ENCODE results near the gene PCDHA10. TPM values are rescaled to one million over a fixed set of nuclear protein-coding genes. Genes with fewer than 3 reads are reported as not detected.
"Not testable (repeated sequence)": the region's sequence is repeated elsewhere in the genome, so short reads cannot be mapped to it uniquely, and the experiment has no call there.

The PCDHA10 gene, protein sequence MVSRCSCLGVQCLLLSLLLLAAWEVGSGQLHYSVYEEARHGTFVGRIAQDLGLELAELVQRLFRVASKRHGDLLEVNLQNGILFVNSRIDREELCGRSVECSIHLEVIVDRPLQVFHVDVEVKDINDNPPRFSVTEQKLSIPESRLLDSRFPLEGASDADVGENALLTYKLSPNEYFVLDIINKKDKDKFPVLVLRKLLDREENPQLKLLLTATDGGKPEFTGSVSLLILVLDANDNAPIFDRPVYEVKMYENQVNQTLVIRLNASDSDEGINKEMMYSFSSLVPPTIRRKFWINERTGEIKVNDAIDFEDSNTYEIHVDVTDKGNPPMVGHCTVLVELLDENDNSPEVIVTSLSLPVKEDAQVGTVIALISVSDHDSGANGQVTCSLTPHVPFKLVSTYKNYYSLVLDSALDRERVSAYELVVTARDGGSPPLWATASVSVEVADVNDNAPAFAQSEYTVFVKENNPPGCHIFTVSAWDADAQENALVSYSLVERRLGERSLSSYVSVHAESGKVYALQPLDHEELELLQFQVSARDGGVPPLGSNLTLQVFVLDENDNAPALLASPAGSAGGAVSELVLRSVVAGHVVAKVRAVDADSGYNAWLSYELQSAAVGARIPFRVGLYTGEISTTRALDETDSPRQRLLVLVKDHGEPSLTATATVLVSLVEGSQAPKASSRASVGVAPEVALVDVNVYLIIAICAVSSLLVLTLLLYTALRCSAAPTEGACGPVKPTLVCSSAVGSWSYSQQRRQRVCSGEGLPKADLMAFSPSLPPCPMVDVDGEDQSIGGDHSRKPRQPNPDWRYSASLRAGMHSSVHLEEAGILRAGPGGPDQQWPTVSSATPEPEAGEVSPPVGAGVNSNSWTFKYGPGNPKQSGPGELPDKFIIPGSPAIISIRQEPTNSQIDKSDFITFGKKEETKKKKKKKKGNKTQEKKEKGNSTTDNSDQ
- polyA plus RNA-seq = 1.1 TPM
- long read RNA-seq, donor 1 = 0 reads
- long read RNA-seq, donor 2 = 0 reads
- long read RNA-seq, donor 3, full-length matches to known transcripts = 1 of 1 reads
- long read RNA-seq, donor 3, partial matches to known transcripts = 0 of 1 reads
- long read RNA-seq, donor 3, other reads (novel, unspliced or antisense) = 0 of 1 reads
- long read RNA-seq, donor 4 = 0 reads
- long read RNA-seq, donor 5 = 0 reads
- long read RNA-seq, donor 6, full-length matches to known transcripts = 2 of 2 reads
- long read RNA-seq, donor 6, partial matches to known transcripts = 0 of 2 reads
- long read RNA-seq, donor 6, other reads (novel, unspliced or antisense) = 0 of 2 reads
- long read RNA-seq, donor 7 = 0 reads
- long read RNA-seq, donor 8 = 0 reads
- long read RNA-seq, donor 9, full-length matches to known transcripts = 2 of 2 reads
- long read RNA-seq, donor 9, partial matches to known transcripts = 0 of 2 reads
- long read RNA-seq, donor 9, other reads (novel, unspliced or antisense) = 0 of 2 reads
- long read RNA-seq, donor 10 = 0 reads
- long read RNA-seq, donor 11 = 0 reads

GRCh38 chr5:140855772-140856674 is at the start of gene PCDHA10:
TSS of gene PCDHA10 (plus strand) at chr5:140855897. CDS start at chr5:140856049, 152 bp downstream.
- no peak within 1 kb of the TSS for H3K4me3 ChIP-seq (ENCODE audit: low read length)
- no peaks in the 10 kb centered on the region for H3K27me3 ChIP-seq (ENCODE audit: control insufficient read depth, insufficient read depth, low read length)
- no peaks in the 10 kb centered on the region for H3K4me1 ChIP-seq (ENCODE audit: control insufficient read depth, insufficient read depth, low read length)
- peak in 1 of 2 donors; percentile 1 for DNase-seq
- no peak within 1 kb of the TSS for H3K27ac ChIP-seq (ENCODE audit: low read length)
- H3K9me3 ChIP-seq (ENCODE audit: control insufficient read depth, low read depth, low read length) = peaks cover 22% of the 10 kb centered on the region
- 20% methylated on average over 9 of the region's 44 CpGs for WGBS (ENCODE audit: insufficient coverage, low lambda C conversion rate)
- H3K36me3 ChIP-seq (ENCODE audit: control insufficient read depth, insufficient read depth, low read length) = no peaks in the 10 kb centered on the region

DNA sequence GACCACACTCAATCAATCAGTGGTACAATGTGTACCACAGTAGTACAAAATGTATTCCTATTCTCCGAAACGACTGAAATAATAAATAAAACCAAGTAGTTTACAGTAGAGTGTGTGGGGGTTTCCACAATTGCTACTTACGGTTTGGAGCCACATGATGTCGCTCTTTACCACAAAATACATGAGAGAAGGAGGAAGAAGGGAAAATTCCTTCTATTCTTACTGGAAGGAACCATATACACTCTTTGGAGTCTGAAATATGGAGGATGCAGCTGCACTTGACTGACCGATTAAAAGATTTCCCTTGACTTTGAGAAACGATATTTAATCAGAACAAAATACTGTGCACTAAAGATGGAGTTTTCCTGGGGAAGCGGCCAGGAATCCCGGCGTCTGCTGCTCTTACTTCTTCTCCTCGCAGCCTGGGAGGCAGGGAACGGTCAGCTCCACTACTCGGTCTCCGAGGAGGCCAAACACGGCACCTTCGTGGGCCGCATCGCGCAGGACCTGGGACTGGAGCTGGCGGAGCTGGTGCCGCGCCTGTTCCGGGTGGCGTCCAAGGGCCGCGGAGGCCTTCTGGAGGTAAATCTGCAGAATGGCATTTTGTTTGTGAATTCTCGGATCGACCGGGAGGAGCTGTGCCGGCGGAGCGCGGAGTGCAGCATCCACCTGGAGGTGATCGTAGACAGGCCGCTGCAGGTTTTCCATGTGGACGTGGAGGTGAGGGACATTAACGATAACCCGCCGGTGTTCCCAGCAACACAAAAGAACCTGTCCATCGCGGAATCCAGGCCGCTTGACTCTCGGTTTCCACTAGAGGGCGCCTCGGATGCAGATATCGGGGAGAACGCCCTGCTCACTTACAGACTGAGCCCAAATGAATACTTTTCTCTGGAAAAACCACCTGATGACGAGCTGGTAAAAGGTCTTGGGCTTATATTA is 48.6 kb upstream of the PCDHA10 start, which contains the start of gene PCDHA4:
TSS of gene PCDHA4 (plus strand) at position 235 of the 942 bp plus-strand sequence.
- WGBS (ENCODE audit: insufficient coverage, low lambda C conversion rate) = no CpG with 5 or more reads among the region's 47 CpGs
- Histone ChIP-seq H3K27me3 (ENCODE audit: control insufficient read depth, insufficient read depth, low read length) (peaks cover 2% of the 10 kb centered on the region), H3K36me3 (ENCODE audit: control insufficient read depth, insufficient read depth, low read length) (no peaks in the 10 kb centered on the region), H3K4me1 (ENCODE audit: control insufficient read depth, insufficient read depth, low read length) (no peaks in the 10 kb centered on the region), H3K4me3 (ENCODE audit: low read length) (no peak within 1 kb of the TSS), H3K27ac (ENCODE audit: low read length) (no peak within 1 kb of the TSS), H3K9me3 (ENCODE audit: control insufficient read depth, low read depth, low read length) (peaks cover 35% of the 10 kb centered on the region)
- DNase-seq = no peak

- not testable (repeated sequence) for H3K36me3 ChIP-seq (ENCODE audit: control insufficient read depth, insufficient read depth, low read length); H3K27me3 ChIP-seq (ENCODE audit: control insufficient read depth, insufficient read depth, low read length); H3K27ac ChIP-seq (ENCODE audit: low read length); H3K4me3 ChIP-seq (ENCODE audit: low read length); DNase-seq; H3K4me1 ChIP-seq (ENCODE audit: control insufficient read depth, insufficient read depth, low read length)
- no CpG with 5 or more reads among the region's 62 CpGs for WGBS (ENCODE audit: insufficient coverage, low lambda C conversion rate)
- peaks cover 25% of the 10 kb centered on the region for H3K9me3 ChIP-seq (ENCODE audit: control insufficient read depth, low read depth, low read length)
Observed at GRCh38 chr5:140808241-140808888, 47.3 kb upstream of the PCDHA10 start.

- no peak overlapping the region for H3K4me3 ChIP-seq (ENCODE audit: low read length)
- no peaks in the 10 kb centered on the region for H3K4me1 ChIP-seq (ENCODE audit: control insufficient read depth, insufficient read depth, low read length)
- peaks cover 25% of the 10 kb centered on the region for H3K9me3 ChIP-seq (ENCODE audit: control insufficient read depth, low read depth, low read length)
- H3K36me3 ChIP-seq (ENCODE audit: control insufficient read depth, insufficient read depth, low read length) = no peaks in the 10 kb centered on the region
- H3K27ac ChIP-seq (ENCODE audit: low read length) = no peak overlapping the region
- WGBS (ENCODE audit: insufficient coverage, low lambda C conversion rate) = no CpG with 5 or more reads among the region's 43 CpGs
- DNase-seq = no peak
- no peaks in the 10 kb centered on the region for H3K27me3 ChIP-seq (ENCODE audit: control insufficient read depth, insufficient read depth, low read length)
Observed at GRCh38 chr5:140808889-140809291, 46.8 kb upstream of the PCDHA10 start.

DNA sequence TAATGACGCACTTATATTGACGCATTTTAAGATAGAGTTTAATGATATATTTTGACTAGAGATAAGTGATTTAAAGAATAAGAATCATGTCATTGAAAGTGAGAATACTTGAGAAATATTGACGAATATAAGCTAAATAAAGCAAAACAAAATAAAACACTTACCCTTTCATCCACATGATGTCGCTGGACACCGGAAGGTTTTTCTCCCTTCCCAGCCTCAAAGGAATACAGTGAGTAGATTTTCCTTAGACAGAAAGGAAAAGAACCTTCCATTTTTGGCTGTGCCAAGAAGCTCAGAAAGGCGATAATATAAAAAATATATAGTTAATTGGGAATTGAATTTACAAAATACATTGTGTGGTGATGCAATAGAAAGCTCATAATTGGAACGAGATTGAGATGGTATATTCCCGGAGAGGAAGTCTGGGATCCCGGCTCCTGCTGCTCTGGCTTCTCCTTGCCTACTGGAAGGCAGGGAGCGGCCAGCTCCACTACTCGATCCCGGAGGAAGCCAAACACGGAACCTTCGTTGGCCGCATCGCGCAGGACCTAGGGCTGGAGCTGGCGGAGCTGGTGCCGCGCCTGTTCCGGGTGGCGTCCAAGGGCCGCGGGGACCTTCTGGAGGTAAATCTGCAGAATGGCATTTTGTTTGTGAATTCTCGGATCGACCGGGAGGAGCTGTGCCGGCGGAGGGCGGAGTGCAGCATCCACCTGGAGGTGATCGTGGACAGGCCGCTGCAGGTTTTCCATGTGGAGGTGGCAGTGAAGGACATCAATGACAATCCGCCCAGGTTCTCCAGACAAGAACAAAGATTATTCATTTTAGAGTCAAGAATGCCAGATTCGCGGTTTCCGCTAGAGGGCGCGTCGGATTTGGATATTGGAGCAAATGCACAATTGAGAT is 34.1 kb upstream of the PCDHA10 start, which contains the start of gene PCDHA5:
TSS of gene PCDHA5 (plus strand) at position 239 of the 906 bp plus-strand sequence.
- H3K9me3 ChIP-seq (ENCODE audit: control insufficient read depth, low read depth, low read length) = peaks cover 25% of the 10 kb centered on the region
- 35% methylated on average over 6 of the region's 39 CpGs for WGBS (ENCODE audit: insufficient coverage, low lambda C conversion rate)
- H3K4me1 ChIP-seq (ENCODE audit: control insufficient read depth, insufficient read depth, low read length) = no peaks in the 10 kb centered on the region
- no peak within 1 kb of the TSS for H3K4me3 ChIP-seq (ENCODE audit: low read length)
- no peaks in the 10 kb centered on the region for H3K36me3 ChIP-seq (ENCODE audit: control insufficient read depth, insufficient read depth, low read length)
- no peak within 1 kb of the TSS for H3K27ac ChIP-seq (ENCODE audit: low read length)
- no peaks in the 10 kb centered on the region for H3K27me3 ChIP-seq (ENCODE audit: control insufficient read depth, insufficient read depth, low read length)
- DNase-seq = no peak

GRCh38 chr5:140822281-140822629 is 33.4 kb upstream of the PCDHA10 start:
- H3K27ac ChIP-seq (ENCODE audit: low read length) = no peak overlapping the region
- DNase-seq = no peak
- H3K27me3 ChIP-seq (ENCODE audit: control insufficient read depth, insufficient read depth, low read length) = no peaks in the 10 kb centered on the region
- peaks cover 25% of the 10 kb centered on the region for H3K9me3 ChIP-seq (ENCODE audit: control insufficient read depth, low read depth, low read length)
- no peaks in the 10 kb centered on the region for H3K36me3 ChIP-seq (ENCODE audit: control insufficient read depth, insufficient read depth, low read length)
- no peak overlapping the region for H3K4me3 ChIP-seq (ENCODE audit: low read length)
- no peaks in the 10 kb centered on the region for H3K4me1 ChIP-seq (ENCODE audit: control insufficient read depth, insufficient read depth, low read length)
- 31% methylated on average over 5 of the region's 6 CpGs for WGBS (ENCODE audit: insufficient coverage, low lambda C conversion rate)

DNA sequence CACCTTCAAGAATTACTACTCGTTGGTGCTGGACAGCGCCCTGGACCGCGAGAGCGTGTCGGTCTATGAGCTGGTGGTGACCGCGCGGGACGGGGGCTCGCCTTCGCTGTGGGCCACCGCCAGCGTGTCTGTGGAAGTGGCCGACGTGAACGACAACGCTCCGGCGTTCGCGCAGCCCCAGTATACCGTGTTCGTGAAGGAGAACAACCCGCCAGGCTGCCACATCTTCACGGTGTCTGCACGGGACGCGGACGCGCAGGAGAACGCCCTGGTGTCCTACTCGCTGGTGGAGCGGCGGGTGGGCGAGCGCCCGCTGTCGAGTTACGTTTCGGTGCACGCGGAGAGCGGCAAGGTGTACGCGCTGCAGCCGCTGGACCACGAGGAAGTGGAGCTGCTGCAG is 32.7 kb upstream of the PCDHA10 start:
- H3K4me1 ChIP-seq (ENCODE audit: control insufficient read depth, insufficient read depth, low read length); DNase-seq; H3K4me3 ChIP-seq (ENCODE audit: low read length); H3K27ac ChIP-seq (ENCODE audit: low read length); H3K36me3 ChIP-seq (ENCODE audit: control insufficient read depth, insufficient read depth, low read length); H3K27me3 ChIP-seq (ENCODE audit: control insufficient read depth, insufficient read depth, low read length): not testable (repeated sequence)
- WGBS (ENCODE audit: insufficient coverage, low lambda C conversion rate) = no CpG with 5 or more reads among the region's 48 CpGs
- H3K9me3 ChIP-seq (ENCODE audit: control insufficient read depth, low read depth, low read length) = peaks cover 26% of the 10 kb centered on the region
